ENCODE results near the gene C1orf115. TPM values are rescaled to one million over a fixed set of nuclear protein-coding genes. Genes with fewer than 3 reads are reported as not detected.
"Not testable (repeated sequence)": the region's sequence is repeated elsewhere in the genome, so short reads cannot be mapped to it uniquely, and the experiment has no call there.

Gene C1orf115
- total RNA-seq, 2 donors from 2014 or later, result 0.40 TPM; not detected in 1

DNA sequence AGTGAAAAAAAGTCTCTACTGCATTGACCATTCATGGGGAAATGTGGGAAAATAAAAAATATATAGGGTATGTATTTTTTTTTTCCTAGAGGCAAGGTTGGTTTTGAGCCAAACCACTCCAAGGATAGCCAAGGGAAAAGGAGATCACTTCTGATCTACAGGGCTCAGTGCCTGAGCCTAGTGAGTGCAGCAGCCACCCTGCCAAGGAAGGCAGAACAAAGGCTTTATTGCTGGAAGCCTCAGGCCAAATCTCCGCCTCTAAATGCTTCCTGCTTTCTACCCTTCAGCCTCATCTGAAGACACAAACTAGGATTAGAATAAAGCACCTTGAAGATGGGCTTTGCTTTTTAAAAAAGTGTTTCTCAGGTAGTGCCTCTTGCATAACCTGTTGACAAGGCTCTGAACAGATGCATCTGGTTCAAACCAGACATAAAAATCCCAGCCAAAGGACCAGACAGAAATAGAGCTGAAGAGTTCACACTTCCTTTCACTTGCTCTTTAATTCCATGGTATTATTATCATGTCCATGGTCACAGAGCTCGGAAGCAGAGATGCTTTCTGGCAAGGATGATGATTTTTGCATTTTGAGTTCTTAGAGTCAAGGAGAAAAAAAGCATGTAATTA lies 10.5 kb downstream of the C1orf115 start:
- Mint-ChIP-seq H3K27ac (no peak overlapping the region), H3K4me3 (no peak overlapping the region), H3K36me3 (ENCODE audit: low read depth) (no peaks in the 10 kb centered on the region), H3K27me3 (peaks cover 11% of the 10 kb centered on the region), H3K4me1 (no peaks in the 10 kb centered on the region), H3K9me3 (no peaks in the 10 kb centered on the region)
- no peak for ATAC-seq (replicated peaks)

DNA sequence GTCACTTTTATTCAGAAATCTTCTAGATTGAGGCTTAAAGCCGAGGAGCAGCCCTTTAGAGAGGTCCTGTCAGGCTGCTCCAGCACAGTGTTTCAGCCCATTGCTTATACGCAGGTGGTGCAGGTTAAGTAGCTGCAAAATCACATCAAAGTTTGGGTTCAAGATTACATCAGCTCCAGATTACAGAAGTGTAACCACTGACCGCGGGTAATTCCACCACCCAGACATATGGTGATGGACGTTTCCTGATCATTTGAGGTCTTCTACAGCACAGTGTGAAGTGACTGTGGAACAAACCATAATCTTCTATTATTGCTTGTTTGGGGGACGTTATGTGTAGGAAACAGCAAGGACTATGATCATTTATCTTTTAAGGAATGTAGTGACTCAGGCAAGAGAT lies 11.8 kb downstream of the C1orf115 start:
- Mint-ChIP-seq H3K4me3 (no peak overlapping the region), H3K27ac (no peak overlapping the region), H3K9me3 (no peaks in the 10 kb centered on the region), H3K27me3 (peaks cover 11% of the 10 kb centered on the region), H3K4me1 (no peaks in the 10 kb centered on the region), H3K36me3 (ENCODE audit: low read depth) (no peaks in the 10 kb centered on the region)
- ATAC-seq (replicated peaks), result no peak

- no peak for ATAC-seq (replicated peaks)
- no peak overlapping the region for H3K27ac Mint-ChIP-seq
- no peaks in the 10 kb centered on the region for H3K9me3 Mint-ChIP-seq
- peaks cover 11% of the 10 kb centered on the region for H3K27me3 Mint-ChIP-seq
- H3K4me3 Mint-ChIP-seq, result no peak overlapping the region
- no peaks in the 10 kb centered on the region for H3K36me3 Mint-ChIP-seq (ENCODE audit: low read depth)
- H3K4me1 Mint-ChIP-seq, result no peaks in the 10 kb centered on the region
Measured at GRCh38 chr1:220702733-220703270, 12.6 kb downstream of the C1orf115 start.

GRCh38 chr1:220703305-220703704 lies 13.1 kb downstream of the C1orf115 start:
- H3K27me3 Mint-ChIP-seq, result peaks cover 11% of the 10 kb centered on the region
- H3K9me3 Mint-ChIP-seq, result no peaks in the 10 kb centered on the region
- no peak for ATAC-seq (replicated peaks)
- H3K27ac Mint-ChIP-seq, result no peak overlapping the region
- H3K4me3 Mint-ChIP-seq, result no peak overlapping the region
- no peaks in the 10 kb centered on the region for H3K4me1 Mint-ChIP-seq
- H3K36me3 Mint-ChIP-seq (ENCODE audit: low read depth), result no peaks in the 10 kb centered on the region

DNA sequence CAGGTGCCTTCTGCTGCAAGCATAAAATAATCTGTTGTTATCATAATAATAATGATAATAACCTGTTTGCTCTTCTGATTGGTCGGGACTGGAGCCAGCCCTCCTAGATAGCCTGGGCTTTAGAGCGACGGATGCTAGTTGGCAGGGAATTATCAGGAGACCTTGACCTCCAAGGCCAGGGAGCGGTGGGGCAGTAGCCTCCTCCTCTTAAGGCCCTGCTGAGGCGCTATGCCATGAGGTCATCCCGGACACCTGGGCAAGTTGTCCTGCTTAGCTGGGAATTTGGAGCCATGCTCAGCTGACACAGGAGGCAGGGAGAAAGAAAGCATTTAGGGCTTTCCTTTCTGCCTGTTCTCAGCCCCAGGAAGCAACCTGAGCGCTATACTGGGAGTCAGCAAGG lies 15.6 kb downstream of the C1orf115 start:
- no peaks in the 10 kb centered on the region for H3K9me3 Mint-ChIP-seq
- no peak overlapping the region for H3K4me3 Mint-ChIP-seq

DNA sequence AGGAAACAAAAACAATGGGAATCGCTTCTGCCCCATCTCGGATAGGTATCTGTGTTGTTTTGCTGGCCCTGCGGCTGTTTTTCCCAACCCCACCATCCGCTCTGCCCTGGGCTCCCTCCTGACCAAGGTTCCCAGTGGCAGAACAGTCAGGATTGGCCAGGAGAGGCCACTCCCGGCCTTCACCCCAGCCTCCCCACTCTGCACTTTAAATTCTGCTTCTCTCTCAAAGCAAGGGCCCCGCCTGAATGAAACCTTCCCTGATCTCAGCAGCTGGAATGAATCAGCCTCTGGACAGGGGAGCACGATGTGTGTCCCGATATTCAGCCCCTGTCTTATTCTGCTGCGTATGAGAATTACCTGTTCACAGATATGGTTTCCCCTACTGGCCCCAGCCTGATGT lies 16.3 kb downstream of the C1orf115 start:
- ATAC-seq (replicated peaks), result no peak
- no peak overlapping the region for H3K4me3 Mint-ChIP-seq
- no peaks in the 10 kb centered on the region for H3K36me3 Mint-ChIP-seq (ENCODE audit: low read depth)
- peaks cover 11% of the 10 kb centered on the region for H3K27me3 Mint-ChIP-seq
- no peak overlapping the region for H3K27ac Mint-ChIP-seq
- no peaks in the 10 kb centered on the region for H3K4me1 Mint-ChIP-seq
- no peaks in the 10 kb centered on the region for H3K9me3 Mint-ChIP-seq

More for the DNA sequence above, 15.6 kb downstream of the C1orf115 start:
- no peaks in the 10 kb centered on the region for H3K4me1 Mint-ChIP-seq
- H3K27me3 Mint-ChIP-seq, result peaks cover 11% of the 10 kb centered on the region
- no peak for ATAC-seq (replicated peaks)
- no peak overlapping the region for H3K27ac Mint-ChIP-seq
- H3K36me3 Mint-ChIP-seq (ENCODE audit: low read depth), result no peaks in the 10 kb centered on the region

- Mint-ChIP-seq H3K4me1 (no peaks in the 10 kb centered on the region), H3K27me3 (peaks cover 9% of the 10 kb centered on the region), H3K36me3 (ENCODE audit: low read depth) (no peaks in the 10 kb centered on the region), H3K4me3 (no peak overlapping the region), H3K27ac (no peak overlapping the region), H3K9me3 (no peaks in the 10 kb centered on the region)
- ATAC-seq (replicated peaks), result no peak
Measured at GRCh38 chr1:220707160-220707559, 17.0 kb downstream of the C1orf115 start.

GRCh38 chr1:220708244-220708643 lies 18.1 kb downstream of the C1orf115 start:
- no peaks in the 10 kb centered on the region for H3K27me3 Mint-ChIP-seq
- no peaks in the 10 kb centered on the region for H3K36me3 Mint-ChIP-seq (ENCODE audit: low read depth)
- H3K27ac Mint-ChIP-seq, result no peak overlapping the region
- H3K4me1 Mint-ChIP-seq, result no peaks in the 10 kb centered on the region
- no peak for ATAC-seq (replicated peaks)
- no peaks in the 10 kb centered on the region for H3K9me3 Mint-ChIP-seq
- H3K4me3 Mint-ChIP-seq, result no peak overlapping the region

DNA sequence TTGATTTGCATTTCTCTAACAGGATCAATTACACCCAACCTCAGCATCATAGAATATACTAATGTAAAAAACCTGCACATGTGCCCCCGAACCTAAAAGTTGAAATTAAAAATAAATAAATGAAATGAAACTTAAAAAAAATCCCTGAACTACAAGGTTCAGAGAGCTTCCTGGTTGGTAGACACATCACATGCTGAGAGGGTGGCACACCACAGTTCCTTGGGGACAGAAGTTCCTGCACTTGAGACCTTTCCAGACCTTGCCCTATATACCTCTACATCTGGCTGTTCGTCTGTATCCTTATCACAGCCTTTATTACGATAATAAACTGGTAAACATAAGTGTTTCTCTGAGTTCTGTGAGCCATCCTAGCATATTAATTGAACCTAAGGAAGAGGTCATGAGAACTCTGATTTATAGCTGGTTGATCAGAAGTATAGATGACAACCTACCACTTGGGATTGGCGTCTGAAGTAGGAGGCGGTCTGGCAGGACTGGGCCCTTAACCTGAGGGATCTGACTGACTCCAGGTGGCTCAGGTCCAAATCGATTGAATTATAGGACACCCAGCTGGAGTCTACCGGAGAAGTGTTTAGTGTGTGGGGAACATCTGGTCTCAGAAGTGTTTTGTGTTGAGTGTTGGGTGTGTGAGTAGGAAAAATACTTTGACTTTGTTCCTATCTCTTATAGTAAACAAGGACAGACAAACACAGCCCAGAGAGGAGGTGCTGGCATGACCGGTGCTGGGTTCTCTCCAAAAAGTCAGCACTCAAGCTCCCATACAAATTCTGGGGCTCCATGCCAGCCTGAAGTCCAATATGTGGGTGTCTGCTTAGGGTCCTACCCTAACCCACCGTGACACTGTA lies 19.0 kb downstream of the C1orf115 start:
- no peaks in the 10 kb centered on the region for H3K9me3 Mint-ChIP-seq
- no peaks in the 10 kb centered on the region for H3K4me1 Mint-ChIP-seq
- ATAC-seq (replicated peaks), result no peak
- H3K27me3 Mint-ChIP-seq, result no peaks in the 10 kb centered on the region
- H3K4me3 Mint-ChIP-seq, result no peak overlapping the region
- no peak overlapping the region for H3K27ac Mint-ChIP-seq
- H3K36me3 Mint-ChIP-seq (ENCODE audit: low read depth), result no peaks in the 10 kb centered on the region

- no peak overlapping the region for H3K27ac Mint-ChIP-seq
- ATAC-seq (replicated peaks), result no peak
- no peaks in the 10 kb centered on the region for H3K4me1 Mint-ChIP-seq
- no peaks in the 10 kb centered on the region for H3K36me3 Mint-ChIP-seq (ENCODE audit: low read depth)
- no peak overlapping the region for H3K4me3 Mint-ChIP-seq
- H3K27me3 Mint-ChIP-seq, result no peaks in the 10 kb centered on the region
- no peaks in the 10 kb centered on the region for H3K9me3 Mint-ChIP-seq
Measured at GRCh38 chr1:220710333-220710732, 20.2 kb downstream of the C1orf115 start.

DNA sequence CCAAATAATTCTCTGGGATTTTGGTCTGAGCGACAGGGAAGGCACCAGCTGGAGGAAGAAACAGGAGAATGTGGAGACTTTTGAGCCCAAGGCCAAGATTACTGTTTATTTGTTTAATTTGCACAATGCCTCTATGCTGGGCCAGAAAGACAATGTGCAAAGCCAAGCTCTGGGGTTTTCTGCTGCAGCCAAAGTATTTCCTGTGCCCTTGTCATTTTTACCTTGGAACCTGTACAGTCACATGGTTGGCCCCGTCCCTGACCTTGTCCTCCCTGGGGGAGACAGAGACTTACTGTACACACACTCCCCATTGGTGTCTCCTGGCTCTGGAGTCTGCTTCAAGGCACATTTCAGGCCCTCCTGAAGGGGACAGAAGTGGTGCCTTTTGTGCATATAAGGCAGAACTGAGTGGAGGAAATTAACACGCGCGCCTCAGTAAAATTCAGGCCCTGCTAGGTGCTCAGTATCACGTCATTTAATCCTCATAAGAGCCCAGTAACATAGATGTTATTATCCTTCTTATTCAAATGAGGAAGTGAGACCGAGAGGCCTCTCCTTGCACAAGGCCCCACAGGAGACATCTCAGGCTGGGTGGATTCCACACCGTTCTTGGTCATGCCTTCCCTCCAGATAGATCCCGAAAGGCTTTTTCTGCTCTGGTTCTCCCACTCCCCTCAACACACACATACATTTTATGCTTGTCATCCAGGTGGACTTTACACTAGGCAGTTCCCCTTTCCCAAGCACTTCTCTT lies 21.1 kb downstream of the C1orf115 start:
- no peaks in the 10 kb centered on the region for H3K9me3 Mint-ChIP-seq
- no peak for ATAC-seq (replicated peaks)
- no peak overlapping the region for H3K27ac Mint-ChIP-seq
- no peak overlapping the region for H3K4me3 Mint-ChIP-seq
- no peaks in the 10 kb centered on the region for H3K27me3 Mint-ChIP-seq
- H3K4me1 Mint-ChIP-seq, result no peaks in the 10 kb centered on the region
- H3K36me3 Mint-ChIP-seq (ENCODE audit: low read depth), result no peaks in the 10 kb centered on the region

DNA sequence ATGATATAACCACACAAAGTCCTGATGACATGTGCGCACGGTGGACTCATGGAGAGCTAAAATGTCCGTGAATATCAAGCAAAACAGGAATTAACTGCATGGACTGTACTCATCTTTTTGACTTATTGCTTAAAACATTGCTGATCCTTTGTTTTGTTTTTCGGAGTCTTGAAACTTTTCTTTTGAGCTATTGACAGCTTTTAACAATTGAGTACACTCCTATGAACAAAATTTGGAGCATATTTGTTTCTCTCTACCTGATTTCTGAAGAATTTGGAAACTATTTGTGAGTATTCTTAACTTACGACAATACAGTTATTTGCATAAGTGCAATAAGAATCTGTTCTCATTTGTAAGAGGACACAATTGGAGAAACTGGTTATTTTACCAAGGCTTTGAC lies 25.8 kb downstream of the C1orf115 start:
- H3K9me3 Mint-ChIP-seq; H3K4me1 Mint-ChIP-seq; H3K27ac Mint-ChIP-seq; ATAC-seq (replicated peaks); H3K4me3 Mint-ChIP-seq; H3K36me3 Mint-ChIP-seq (ENCODE audit: low read depth): not testable (repeated sequence)
- H3K27me3 Mint-ChIP-seq, result peaks cover 18% of the 10 kb centered on the region

DNA sequence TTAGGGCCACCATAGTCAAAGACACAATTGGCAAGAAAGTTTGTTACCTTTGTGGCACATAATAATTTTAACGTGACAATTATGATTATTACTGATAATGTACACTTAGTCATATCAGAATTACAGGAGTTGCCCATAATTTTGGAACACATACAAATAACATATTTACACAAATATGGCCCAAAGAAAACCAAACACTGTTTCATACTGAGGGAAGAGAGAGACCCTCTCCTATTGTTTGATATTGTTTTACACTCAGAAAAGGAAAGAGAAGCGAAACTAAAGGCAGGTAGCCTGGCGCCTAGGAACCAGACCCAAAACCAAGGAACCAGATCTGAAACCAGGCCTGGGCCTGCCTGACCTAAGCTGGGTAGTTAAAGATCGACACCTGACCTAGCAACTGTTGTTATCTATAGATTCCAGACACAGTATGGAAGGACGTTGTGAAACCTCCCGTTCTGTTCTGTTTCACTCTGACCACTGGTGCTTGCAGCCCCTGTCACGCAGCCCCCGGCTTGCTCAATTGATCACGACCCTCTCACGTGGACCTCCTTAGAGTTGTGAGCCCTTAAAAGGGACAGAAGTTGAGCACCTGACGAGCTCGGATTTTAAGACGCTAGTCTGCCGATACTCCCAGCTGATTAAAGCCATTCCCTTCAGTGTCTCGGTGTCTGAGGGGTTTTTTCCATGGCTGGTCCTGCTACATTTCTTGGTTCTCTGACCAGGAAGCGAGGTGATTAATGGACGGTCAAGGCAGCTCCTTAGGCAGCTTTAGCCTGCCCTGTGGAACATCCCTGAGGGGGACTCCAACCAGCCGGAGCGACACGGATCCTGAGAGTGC lies 27.9 kb downstream of the C1orf115 start:
- H3K9me3 Mint-ChIP-seq, result no peaks in the 10 kb centered on the region
- H3K27me3 Mint-ChIP-seq, result peaks cover 18% of the 10 kb centered on the region
- ATAC-seq (replicated peaks), result no peak
- no peaks in the 10 kb centered on the region for H3K4me1 Mint-ChIP-seq
- no peak overlapping the region for H3K4me3 Mint-ChIP-seq
- no peaks in the 10 kb centered on the region for H3K36me3 Mint-ChIP-seq (ENCODE audit: low read depth)
- H3K27ac Mint-ChIP-seq, result no peak overlapping the region

GRCh38 chr1:220721266-220721665 lies 31.1 kb downstream of the C1orf115 start:
- H3K27ac Mint-ChIP-seq; H3K4me3 Mint-ChIP-seq; H3K4me1 Mint-ChIP-seq; H3K36me3 Mint-ChIP-seq (ENCODE audit: low read depth); H3K9me3 Mint-ChIP-seq; ATAC-seq (replicated peaks): not testable (repeated sequence)
- peaks cover 23% of the 10 kb centered on the region for H3K27me3 Mint-ChIP-seq

Measured in activated T-helper 17 cell treated with anti-CD3 and anti-CD28 coated beads, Interleukin-2, amount 50 U/mL, for 72 hours (primary cell).